Kidney (tissue), 14 donors: ENCODE measurements around the gene GRAMD2A. TPM values are rescaled to one million over a fixed set of nuclear protein-coding genes. Genes with fewer than 3 reads are reported as not detected.

Source experiments
- DNase-seq, 5 donors: peaks; one replicate each; pipeline ENCODE4 v3.0.0-alpha.2; 2013 to 2020
- FAIRE-seq: peaks from 2 replicates; lab custom pipeline; 2012; peaks lifted over from hg19 to GRCh38; lab: Jason Lieb, UNC
- H3K27ac ChIP-seq, 2 donors: one replicate each; pipeline ENCODE4 v1.7.0; 2013; ENCODE audit warnings: low read depth in 2 of 2, low read length in 2 of 2, inconsistent platforms in 1 of 2
- H3K27me3 ChIP-seq: one replicate; pipeline ENCODE4 v1.7.1; 2013; ENCODE audit warnings: low read length, inconsistent platforms; ENCODE audit not compliant: control insufficient read depth, insufficient read depth
- H3K36me3 ChIP-seq, 3 donors: one replicate each; pipeline versions ENCODE4 v1.7.0 to v1.7.1; 2013; ENCODE audit warnings: low read length in 3 of 3, control low read depth in 1 of 3, inconsistent platforms in 1 of 3; ENCODE audit not compliant: insufficient read depth in 3 of 3, control insufficient read depth in 2 of 3
- H3K4me1 ChIP-seq, 3 donors: one replicate each; pipeline versions ENCODE4 v1.7.0 to v1.7.1; 2013; ENCODE audit warnings: low read length in 3 of 3, inconsistent platforms in 1 of 3, low read depth in 1 of 3; ENCODE audit not compliant: control insufficient read depth in 2 of 3, insufficient read depth in 2 of 3
- H3K4me3 ChIP-seq, 3 donors: one replicate each; pipeline versions ENCODE4 v1.7.0 to v1.8.1; 2013; ENCODE audit warnings: low read length in 3 of 3, control low read depth in 1 of 3, inconsistent platforms in 1 of 3
- H3K9ac ChIP-seq, 3 donors: one replicate each; pipeline versions ENCODE4 v1.7.0 to v1.7.1; 2013; ENCODE audit warnings: low read length in 3 of 3, control low read depth in 1 of 3, inconsistent platforms in 1 of 3
- H3K9me3 ChIP-seq, 3 donors: one replicate each; pipeline versions ENCODE4 v1.7.0 to v1.7.1; 2013; ENCODE audit warnings: low read length in 3 of 3, control low read depth in 1 of 3, inconsistent platforms in 1 of 3; ENCODE audit not compliant: control insufficient read depth in 2 of 3, insufficient read depth in 1 of 3
- intact Hi-C: fragments of 100-400 bp; cut with DNase I; formaldehyde crosslinking; loops from one replicate; pipeline ENCODE4 v1.11.1; 2022
- polyA plus RNA-seq: library from polyadenylated mRNA; stranded (reverse); fragments of 350-450 nt; fragmentation: Illumina TruSeq; extraction: RNeasy Lipid Tissue Mini Kit (QIAGEN cat#74804); gene quantifications from one replicate; pipeline ENCODE4 v1.2.3, GENCODE V29; 2014; ENCODE audit warnings: low read depth, low replicate concordance; ENCODE audit not compliant: insufficient read depth
- total RNA-seq: library from RNA; stranded (reverse); fragmentation: NEBNext Ultra II Directional; extraction: Animal tissue kit (Norgen Biotek cat#: 25700); gene quantifications from one replicate; pipeline ENCODE4 v1.2.1, GENCODE V29; 2021
- TF ChIP-seq, protein P1 (sequence below): IDR thresholded peaks from 3 replicates; pipeline ENCODE4 v1.5.1; 2012; ENCODE audit warnings: mild to moderate bottlenecking, moderate library complexity, borderline replicate concordance; ENCODE audit not compliant: insufficient read depth; ENCODE audit errors: extremely low read depth
- donor health status: control.
- donor health status: control.
- donor health status: control.
- donor health status: control.
- donor health status: control.
- donor health status: DM: yes; HTN: yes; CAD: no.
- donor health status: Normal renal cell carcinoma (clear cell type).

The GRAMD2A gene
- total and polyA plus RNA-seq, 2 donors from 2014 or later = 2.7 to 5.4 TPM

DNA sequence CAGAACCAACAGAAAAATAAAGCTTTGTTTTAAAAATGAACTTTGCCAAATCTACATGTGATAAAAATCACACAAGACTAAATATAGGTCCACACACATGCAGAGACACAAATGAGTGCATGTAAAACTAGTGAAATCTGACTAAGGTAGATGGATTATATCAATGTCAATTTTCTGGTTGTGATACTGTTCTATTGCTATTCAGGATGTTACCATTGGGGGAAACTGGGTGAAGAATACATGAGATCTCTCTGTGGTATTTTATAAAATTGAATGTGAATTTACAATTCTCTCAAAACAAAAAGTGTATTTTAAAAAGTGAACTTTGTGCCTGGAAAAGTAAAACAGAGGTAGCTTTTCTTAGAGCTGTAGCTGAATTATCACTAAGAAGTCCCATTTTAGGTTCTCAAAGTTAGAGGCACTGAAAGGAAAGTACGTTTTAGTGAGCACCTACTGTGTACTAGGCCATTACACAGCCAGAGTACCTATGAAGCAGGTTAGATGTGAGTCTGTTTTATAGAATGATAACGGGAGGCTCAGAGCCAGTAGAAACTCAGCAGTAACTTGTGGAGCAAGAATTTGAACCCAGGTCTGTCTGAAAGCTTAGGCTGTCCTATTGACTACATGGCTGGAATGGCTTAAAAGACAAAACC lies 8.2 kb downstream of the GRAMD2A start:
- H3K9me3 ChIP-seq = no peaks in the 10 kb centered on the region
- no peaks in the 10 kb centered on the region for H3K36me3 ChIP-seq
- TF ChIP-seq, protein P1, sequence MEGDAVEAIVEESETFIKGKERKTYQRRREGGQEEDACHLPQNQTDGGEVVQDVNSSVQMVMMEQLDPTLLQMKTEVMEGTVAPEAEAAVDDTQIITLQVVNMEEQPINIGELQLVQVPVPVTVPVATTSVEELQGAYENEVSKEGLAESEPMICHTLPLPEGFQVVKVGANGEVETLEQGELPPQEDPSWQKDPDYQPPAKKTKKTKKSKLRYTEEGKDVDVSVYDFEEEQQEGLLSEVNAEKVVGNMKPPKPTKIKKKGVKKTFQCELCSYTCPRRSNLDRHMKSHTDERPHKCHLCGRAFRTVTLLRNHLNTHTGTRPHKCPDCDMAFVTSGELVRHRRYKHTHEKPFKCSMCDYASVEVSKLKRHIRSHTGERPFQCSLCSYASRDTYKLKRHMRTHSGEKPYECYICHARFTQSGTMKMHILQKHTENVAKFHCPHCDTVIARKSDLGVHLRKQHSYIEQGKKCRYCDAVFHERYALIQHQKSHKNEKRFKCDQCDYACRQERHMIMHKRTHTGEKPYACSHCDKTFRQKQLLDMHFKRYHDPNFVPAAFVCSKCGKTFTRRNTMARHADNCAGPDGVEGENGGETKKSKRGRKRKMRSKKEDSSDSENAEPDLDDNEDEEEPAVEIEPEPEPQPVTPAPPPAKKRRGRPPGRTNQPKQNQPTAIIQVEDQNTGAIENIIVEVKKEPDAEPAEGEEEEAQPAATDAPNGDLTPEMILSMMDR = no peak
- H3K4me3 ChIP-seq = no peak overlapping the region
- no peak for DNase-seq
- intact Hi-C loops = no loop called here
- no peak for FAIRE-seq
- peaks cover 0 to 5% (median 3%) of the 10 kb centered on the region in 3 donors for H3K4me1 ChIP-seq
- no peak overlapping the region for H3K27ac ChIP-seq
- H3K9ac ChIP-seq = no peak overlapping the region
- no peaks in the 10 kb centered on the region for H3K27me3 ChIP-seq

GRCh38 chr15:72184165-72184811 lies 13.3 kb downstream of the GRAMD2A start:
- intact Hi-C loops = no loop called here
- peak; percentile 75 to 85 (median 77) for DNase-seq
- FAIRE-seq = no peak
- Histone ChIP-seq H3K9me3 (no peaks in the 10 kb centered on the region), H3K9ac (peak overlapping the region in 1 of 3 donors; percentile 37), H3K36me3 (no peaks in the 10 kb centered on the region), H3K27me3 (no peaks in the 10 kb centered on the region), H3K4me1 (peaks cover 0 to 20% (median 12%) of the 10 kb centered on the region in 3 donors), H3K27ac (peak overlapping the region in 1 of 2 donors; percentile 78), H3K4me3 (peak overlapping the region in 2 of 3 donors; percentile 11 to 57)
- TF ChIP-seq, protein P1 = no peak

DNA sequence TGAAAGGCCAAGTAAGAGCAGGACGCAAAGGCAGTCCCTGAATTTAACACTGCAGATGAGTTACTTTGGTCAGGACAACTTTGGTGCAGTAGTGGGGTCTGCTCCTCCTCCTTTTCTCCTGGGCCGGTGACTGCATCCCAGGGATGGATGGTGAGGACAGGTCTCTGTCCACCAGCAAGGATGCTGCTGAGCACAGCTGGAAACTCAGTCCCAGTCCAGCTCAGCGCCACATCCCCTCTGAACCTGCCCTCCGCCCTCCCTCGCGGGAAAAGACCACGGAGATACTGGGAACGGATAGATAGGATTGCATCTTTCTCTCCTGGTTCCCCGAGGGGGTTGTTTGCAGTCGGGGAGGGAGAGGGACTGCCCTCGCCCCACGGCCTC lies 13.8 kb downstream of the GRAMD2A start:
- Histone ChIP-seq H3K4me1 (peaks cover 0 to 20% (median 12%) of the 10 kb centered on the region in 3 donors), H3K9me3 (no peaks in the 10 kb centered on the region), H3K9ac (peak overlapping the region in 1 of 3 donors; percentile 37), H3K36me3 (no peaks in the 10 kb centered on the region), H3K4me3 (peak overlapping the region in 2 of 3 donors; percentile 11 to 57), H3K27me3 (no peaks in the 10 kb centered on the region), H3K27ac (peak overlapping the region in 1 of 2 donors; percentile 78)
- FAIRE-seq (no peak), DNase-seq (no peak)
- intact Hi-C loops = no loop called here
- TF ChIP-seq, protein P1 = no peak
